ENCODE data around the gene SBNO1. TPM values are rescaled to one million over a fixed set of nuclear protein-coding genes. Genes with fewer than 3 reads are reported as not detected.
"Not testable (repeated sequence)": the region's sequence is repeated elsewhere in the genome, so short reads cannot be mapped to it uniquely, and the experiment has no call there.

Gene SBNO1
- total and polyA plus RNA-seq, 7 donors: 6.8 to 49.6 (median 30.4) TPM

DNA sequence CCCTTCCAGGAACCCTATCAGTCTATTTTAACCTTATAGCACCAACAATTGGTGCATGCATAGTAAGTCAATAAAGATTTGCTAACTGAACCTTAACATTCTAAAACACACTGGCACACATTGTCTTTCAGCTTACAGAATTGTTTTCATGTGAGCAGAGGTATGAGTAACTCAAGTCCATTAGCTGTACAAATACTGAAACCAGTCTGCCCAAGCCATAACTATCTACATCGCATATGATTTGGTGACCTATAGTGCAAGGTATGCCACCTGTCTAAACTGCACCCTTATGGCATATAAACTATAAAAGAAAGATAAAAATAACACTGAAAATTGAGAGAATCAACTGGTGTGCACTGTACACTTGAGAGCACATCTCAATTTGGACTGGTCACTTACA, 34.8 kb downstream of the SBNO1 start:
- DNase-seq (no peak), ATAC-seq (no peak)
- H3K9me3 ChIP-seq: no peaks in the 10 kb centered on the region
- H3K4me3 ChIP-seq: no peak overlapping the region
- no peaks in the 10 kb centered on the region for H3K27me3 ChIP-seq (ENCODE audit: insufficient read depth in 3 of 3, low read length in 2 of 3)
- TF ChIP-seq, protein P1, sequence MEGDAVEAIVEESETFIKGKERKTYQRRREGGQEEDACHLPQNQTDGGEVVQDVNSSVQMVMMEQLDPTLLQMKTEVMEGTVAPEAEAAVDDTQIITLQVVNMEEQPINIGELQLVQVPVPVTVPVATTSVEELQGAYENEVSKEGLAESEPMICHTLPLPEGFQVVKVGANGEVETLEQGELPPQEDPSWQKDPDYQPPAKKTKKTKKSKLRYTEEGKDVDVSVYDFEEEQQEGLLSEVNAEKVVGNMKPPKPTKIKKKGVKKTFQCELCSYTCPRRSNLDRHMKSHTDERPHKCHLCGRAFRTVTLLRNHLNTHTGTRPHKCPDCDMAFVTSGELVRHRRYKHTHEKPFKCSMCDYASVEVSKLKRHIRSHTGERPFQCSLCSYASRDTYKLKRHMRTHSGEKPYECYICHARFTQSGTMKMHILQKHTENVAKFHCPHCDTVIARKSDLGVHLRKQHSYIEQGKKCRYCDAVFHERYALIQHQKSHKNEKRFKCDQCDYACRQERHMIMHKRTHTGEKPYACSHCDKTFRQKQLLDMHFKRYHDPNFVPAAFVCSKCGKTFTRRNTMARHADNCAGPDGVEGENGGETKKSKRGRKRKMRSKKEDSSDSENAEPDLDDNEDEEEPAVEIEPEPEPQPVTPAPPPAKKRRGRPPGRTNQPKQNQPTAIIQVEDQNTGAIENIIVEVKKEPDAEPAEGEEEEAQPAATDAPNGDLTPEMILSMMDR (IDR thresholded peaks at IDR 0.05): no peak
- H3K36me3 ChIP-seq (ENCODE audit: insufficient read depth in 1 of 2, low read depth in 1 of 2): peaks cover 6 to 98% of the 10 kb centered on the region in 2 donors
- intact Hi-C loops (cut with DNase I): loop anchor here (5.0 to 10.0 kb wide), 3 partner anchors 135 to 815 kb away; no protein-coding TSS in a partner anchor
- H3K27ac ChIP-seq: no peak overlapping the region
- 97 to 100% (median 98%) methylated on average over 1 of the region's 1 CpG for WGBS, 3 donors
- H3K4me1 ChIP-seq: no peaks in the 10 kb centered on the region

- H3K9me3 ChIP-seq: no peaks in the 10 kb centered on the region
- no peaks in the 10 kb centered on the region for H3K27me3 ChIP-seq (ENCODE audit: insufficient read depth in 3 of 3, low read length in 2 of 3)
- TF ChIP-seq, protein P1 (IDR thresholded peaks at IDR 0.05): no peak
- no peaks in the 10 kb centered on the region for H3K4me1 ChIP-seq
- no peak overlapping the region for H3K27ac ChIP-seq
- WGBS, 3 donors: 88 to 94% (median 91%) methylated on average over 6 of the region's 6 CpGs
- peaks cover 20 to 100% of the 10 kb centered on the region in 2 donors for H3K36me3 ChIP-seq (ENCODE audit: insufficient read depth in 1 of 2, low read depth in 1 of 2)
- DNase-seq (no peak), ATAC-seq (no peak)
- intact Hi-C loops (cut with DNase I): loop anchor here in 1 of 2 donors (10.0 kb wide), 3 partner anchors 125 to 985 kb away; no protein-coding TSS in a partner anchor
- H3K4me3 ChIP-seq: no peak overlapping the region
These were observed 44.8 kb downstream of the SBNO1 start for GRCh38 chr12:123319826-123320225.

DNA sequence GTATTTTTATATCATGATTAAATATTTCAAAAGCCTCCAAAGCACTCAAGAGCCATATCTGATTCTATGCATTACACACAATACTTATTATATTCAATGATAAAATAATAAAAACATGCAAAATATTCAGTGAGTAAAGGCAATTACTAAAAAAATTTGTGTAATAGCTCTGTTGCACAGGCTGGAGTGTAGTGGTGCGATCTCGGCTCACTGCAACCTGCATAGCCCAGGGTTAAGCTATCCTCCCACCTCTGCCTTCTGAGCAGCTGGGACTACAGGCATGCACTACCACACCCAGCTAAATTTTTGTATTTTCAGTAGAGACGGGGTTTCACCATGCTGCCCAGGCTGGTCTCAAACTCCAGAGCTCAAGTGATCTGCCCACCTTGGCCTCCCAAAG, 45.4 kb downstream of the SBNO1 start:
- H3K9me3 ChIP-seq: no peaks in the 10 kb centered on the region
- H3K27ac ChIP-seq: no peak overlapping the region
- TF ChIP-seq, protein P1 (IDR thresholded peaks at IDR 0.05): no peak
- H3K4me1 ChIP-seq: no peaks in the 10 kb centered on the region
- peaks cover 15 to 100% of the 10 kb centered on the region in 2 donors for H3K36me3 ChIP-seq (ENCODE audit: insufficient read depth in 1 of 2, low read depth in 1 of 2)
- WGBS, 3 donors: 87 to 96% (median 92%) methylated on average over 3 of the region's 3 CpGs
- ATAC-seq: no peak
- no peak overlapping the region for H3K4me3 ChIP-seq
- H3K27me3 ChIP-seq (ENCODE audit: insufficient read depth in 3 of 3, low read length in 2 of 3): no peaks in the 10 kb centered on the region
- DNase-seq: no peak
- intact Hi-C loops (cut with DNase I): loop anchor here in 1 of 2 donors (10.0 kb wide), 1 partner anchor 984 kb away; no protein-coding TSS in a partner anchor

- 82 to 87% (median 85%) methylated on average over 4 of the region's 4 CpGs for WGBS, 3 donors
- intact Hi-C loops (cut with DNase I): loop anchor here in 1 of 2 donors (10.0 kb wide), 1 partner anchor 978 kb away; no protein-coding TSS in a partner anchor
- not testable (repeated sequence) for H3K27me3 ChIP-seq (ENCODE audit: insufficient read depth in 3 of 3, low read length in 2 of 3); ATAC-seq; H3K27ac ChIP-seq; H3K4me1 ChIP-seq; H3K9me3 ChIP-seq; DNase-seq; H3K4me3 ChIP-seq
- peaks cover 13 to 100% of the 10 kb centered on the region in 2 donors for H3K36me3 ChIP-seq (ENCODE audit: insufficient read depth in 1 of 2, low read depth in 1 of 2)
These were observed 51.6 kb downstream of the SBNO1 start for GRCh38 chr12:123313046-123313445.

DNA sequence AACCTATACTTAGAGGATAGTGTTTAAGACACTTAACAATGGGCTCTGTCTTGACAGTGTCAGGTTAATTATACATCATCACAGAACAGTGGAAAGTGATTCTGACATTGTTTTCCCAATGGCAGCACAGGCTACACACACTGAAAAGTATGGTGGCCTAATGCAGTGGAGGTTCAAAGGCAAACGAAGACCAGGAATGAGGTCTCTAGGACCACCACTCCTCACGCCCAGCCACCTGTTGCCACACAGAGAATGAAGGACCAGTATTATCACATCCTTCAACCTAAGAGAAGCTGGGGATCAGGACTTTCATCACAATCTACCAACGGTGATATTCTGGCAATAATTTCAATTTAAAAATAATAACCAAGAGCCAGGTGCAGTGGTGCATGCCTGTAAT, 58.4 kb downstream of the SBNO1 start:
- intact Hi-C loops (cut with DNase I): no loop called here
- H3K9me3 ChIP-seq: no peaks in the 10 kb centered on the region
- peaks cover 4 to 100% of the 10 kb centered on the region in 2 donors for H3K36me3 ChIP-seq (ENCODE audit: insufficient read depth in 1 of 2, low read depth in 1 of 2)
- DNase-seq (no peak), ATAC-seq (no peak)
- no peak overlapping the region for H3K4me3 ChIP-seq
- no peaks in the 10 kb centered on the region for H3K27me3 ChIP-seq (ENCODE audit: insufficient read depth in 3 of 3, low read length in 2 of 3)
- 82 to 95% (median 84%) methylated on average over 3 of the region's 3 CpGs for WGBS, 3 donors
- TF ChIP-seq, protein P1 (IDR thresholded peaks at IDR 0.05): no peak
- no peak overlapping the region for H3K27ac ChIP-seq
- H3K4me1 ChIP-seq: peaks cover 3% of the 10 kb centered on the region

Data from psoas muscle (tissue), 8 donors.